GM12892 (cell line): ENCODE results near the gene NAALADL2.

Source experiments
- POLR2A ChIP-seq: IDR thresholded peaks from 2 replicates; pipeline ENCODE4 v1.6.1; 2011; ENCODE audit warnings: low read depth, low read length, control low read depth
- POLR2AphosphoS5 ChIP-seq: IDR thresholded peaks from 2 replicates; pipeline ENCODE4 v1.6.1; 2011; ENCODE audit warnings: low read depth, low read length, control low read depth
- TAF1 ChIP-seq: IDR thresholded peaks from 2 replicates; pipeline ENCODE4 v1.6.1; 2011; ENCODE audit warnings: low read depth, mild to moderate bottlenecking, control low read depth, low read length, borderline replicate concordance

DNA sequence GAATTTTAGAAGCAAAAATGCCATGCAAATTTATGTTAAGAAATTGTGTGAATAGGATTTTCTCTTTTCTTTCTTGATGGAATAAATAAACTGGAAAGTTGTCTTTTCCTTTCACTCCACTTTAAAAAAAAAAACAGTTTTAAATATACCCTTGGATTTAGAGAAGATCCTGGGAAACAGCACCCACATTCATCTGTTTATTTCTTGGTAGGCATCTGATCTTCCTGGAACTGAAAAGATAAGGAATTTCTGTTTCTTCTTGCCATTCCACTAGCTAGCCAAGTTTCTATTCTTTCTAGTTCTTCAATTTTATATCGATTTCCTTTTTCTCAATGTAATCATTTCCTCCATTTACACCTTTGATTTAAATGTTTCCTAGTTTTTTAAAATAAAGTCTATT lies 420.8 kb downstream of the NAALADL2 start:
- no peak for TF ChIP-seq POLR2AphosphoS5
- TF ChIP-seq POLR2A: no peak
- no peak for TF ChIP-seq TAF1
